WERI-Rb-1 (cell line): ENCODE measurements around the gene NSA2.
"Not testable (repeated sequence)": the region's sequence is repeated elsewhere in the genome, so short reads cannot be mapped to it uniquely, and the experiment has no call there.

Experiments
- DNase-seq: peaks from one replicate; pipeline ENCODE4 v3.0.0-alpha.2; 2020
- H3K27ac ChIP-seq: fragments of 250-450 bp; sonication (Bioruptor Pico); 2 replicates; pipeline ENCODE4 v1.5.1; 2020; ENCODE audit warnings: mild to moderate bottlenecking, moderate library complexity
- H3K27me3 ChIP-seq: fragments of 250-450 bp; sonication (Bioruptor Pico); 2 replicates; pipeline ENCODE4 v1.5.1; 2021; ENCODE audit warnings: mild to moderate bottlenecking, low read depth, moderate library complexity; ENCODE audit not compliant: insufficient read depth, severe bottlenecking
- H3K36me3 ChIP-seq: fragments of 250-450 bp; sonication (Bioruptor Pico); 2 replicates; pipeline ENCODE4 v1.5.1; 2020; ENCODE audit warnings: mild to moderate bottlenecking, moderate library complexity
- H3K4me3 ChIP-seq: 2 replicates; pipeline ENCODE4 v1.5.1; 2011; ENCODE audit warnings: low read depth, mild to moderate bottlenecking, control low read depth, low read length
- H3K9me3 ChIP-seq: fragments of 250-450 bp; sonication (Bioruptor Pico); 2 replicates; pipeline ENCODE4 v1.5.1; 2021; ENCODE audit warnings: mild to moderate bottlenecking, moderate library complexity; ENCODE audit not compliant: severe bottlenecking
- CTCF ChIP-seq: IDR thresholded peaks from 2 replicates; pipeline ENCODE4 v1.5.1; 2011; ENCODE audit warnings: low read depth, mild to moderate bottlenecking, control low read depth, inconsistent platforms, low read length

The NSA2 gene

GRCh38 chr5:74766849-74767578 lies at the start of gene NSA2, which contains the start of gene GFM2:
TSS of gene NSA2 (plus strand) at chr5:74767249. CDS start at chr5:74767361, 112 bp downstream.
TSS of gene GFM2 (minus strand) at chr5:74767117. CDS start at chr5:74763742, 3,375 bp downstream.
- H3K9me3 ChIP-seq = no peaks in the 10 kb centered on the region
- TF ChIP-seq CTCF = no peak
- H3K27me3 ChIP-seq = no peaks in the 10 kb centered on the region
- H3K4me3 ChIP-seq = peak within 1 kb of the TSS; percentile 75
- H3K27ac ChIP-seq = peak within 1 kb of the TSS; percentile 77
- H3K36me3 ChIP-seq = peaks cover 47% of the 10 kb centered on the region
- peak; percentile 90 for DNase-seq

GRCh38 chr5:74717596-74717995 lies 49.5 kb upstream of the NSA2 start:
- Histone ChIP-seq H3K9me3 (no peaks in the 10 kb centered on the region), H3K36me3 (peaks cover 33% of the 10 kb centered on the region), H3K27ac (no peak overlapping the region), H3K27me3 (no peaks in the 10 kb centered on the region), H3K4me3 (no peak overlapping the region)
- no peak for TF ChIP-seq CTCF
- DNase-seq = no peak

GRCh38 chr5:74722271-74722670 lies 44.8 kb upstream of the NSA2 start:
- TF ChIP-seq CTCF = no peak
- H3K36me3 ChIP-seq = peaks cover 64% of the 10 kb centered on the region
- DNase-seq = no peak
- no peaks in the 10 kb centered on the region for H3K9me3 ChIP-seq
- H3K27ac ChIP-seq = no peak overlapping the region
- H3K4me3 ChIP-seq = no peak overlapping the region
- H3K27me3 ChIP-seq = no peaks in the 10 kb centered on the region

GRCh38 chr5:74725331-74725730 lies 41.7 kb upstream of the NSA2 start:
- H3K27me3 ChIP-seq = no peaks in the 10 kb centered on the region
- H3K36me3 ChIP-seq = peaks cover 53% of the 10 kb centered on the region
- no peaks in the 10 kb centered on the region for H3K9me3 ChIP-seq
- no peak for DNase-seq
- H3K27ac ChIP-seq = no peak overlapping the region
- no peak overlapping the region for H3K4me3 ChIP-seq
- TF ChIP-seq CTCF = no peak

- peaks cover 40% of the 10 kb centered on the region for H3K36me3 ChIP-seq
- no peak for DNase-seq
- no peak overlapping the region for H3K4me3 ChIP-seq
- no peak for TF ChIP-seq CTCF
- no peaks in the 10 kb centered on the region for H3K9me3 ChIP-seq
- no peaks in the 10 kb centered on the region for H3K27me3 ChIP-seq
- H3K27ac ChIP-seq = no peak overlapping the region
Measured at GRCh38 chr5:74736759-74737158, 30.3 kb upstream of the NSA2 start.

GRCh38 chr5:74738406-74738805 lies 28.6 kb upstream of the NSA2 start:
- Histone ChIP-seq H3K27ac (no peak overlapping the region), H3K36me3 (peaks cover 35% of the 10 kb centered on the region), H3K4me3 (no peak overlapping the region), H3K27me3 (no peaks in the 10 kb centered on the region), H3K9me3 (no peaks in the 10 kb centered on the region)
- TF ChIP-seq CTCF = no peak
- no peak for DNase-seq

GRCh38 chr5:74748742-74749141 lies 18.3 kb upstream of the NSA2 start:
- H3K27me3 ChIP-seq, H3K9me3 ChIP-seq, H3K4me3 ChIP-seq, H3K27ac ChIP-seq, DNase-seq: not testable (repeated sequence)
- H3K36me3 ChIP-seq = peaks cover 24% of the 10 kb centered on the region
